Activated CD4-positive, alpha-beta T cell treated with anti-CD3 and anti-CD28 coated beads, Interleukin-10, Interleukin-2, amounts not matched to agents 100 ng/mL and 50 ng/mL, durations not matched to agents 16 hours and 8 hours (primary cell): Measurements from ENCODE around the gene SLC25A17.
A peak's percentile ranks its signal among the peaks of the same experiment; 100 is the strongest.
"Not testable (repeated sequence)": the region's sequence is repeated elsewhere in the genome, so short reads cannot be mapped to it uniquely, and the experiment has no call there.

ENCODE experiments used
- DNase-seq: peaks from one replicate; pipeline ENCODE4 v3.0.0-alpha.2; 2020

The SLC25A17 gene, protein sequence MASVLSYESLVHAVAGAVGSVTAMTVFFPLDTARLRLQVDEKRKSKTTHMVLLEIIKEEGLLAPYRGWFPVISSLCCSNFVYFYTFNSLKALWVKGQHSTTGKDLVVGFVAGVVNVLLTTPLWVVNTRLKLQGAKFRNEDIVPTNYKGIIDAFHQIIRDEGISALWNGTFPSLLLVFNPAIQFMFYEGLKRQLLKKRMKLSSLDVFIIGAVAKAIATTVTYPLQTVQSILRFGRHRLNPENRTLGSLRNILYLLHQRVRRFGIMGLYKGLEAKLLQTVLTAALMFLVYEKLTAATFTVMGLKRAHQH

DNA sequence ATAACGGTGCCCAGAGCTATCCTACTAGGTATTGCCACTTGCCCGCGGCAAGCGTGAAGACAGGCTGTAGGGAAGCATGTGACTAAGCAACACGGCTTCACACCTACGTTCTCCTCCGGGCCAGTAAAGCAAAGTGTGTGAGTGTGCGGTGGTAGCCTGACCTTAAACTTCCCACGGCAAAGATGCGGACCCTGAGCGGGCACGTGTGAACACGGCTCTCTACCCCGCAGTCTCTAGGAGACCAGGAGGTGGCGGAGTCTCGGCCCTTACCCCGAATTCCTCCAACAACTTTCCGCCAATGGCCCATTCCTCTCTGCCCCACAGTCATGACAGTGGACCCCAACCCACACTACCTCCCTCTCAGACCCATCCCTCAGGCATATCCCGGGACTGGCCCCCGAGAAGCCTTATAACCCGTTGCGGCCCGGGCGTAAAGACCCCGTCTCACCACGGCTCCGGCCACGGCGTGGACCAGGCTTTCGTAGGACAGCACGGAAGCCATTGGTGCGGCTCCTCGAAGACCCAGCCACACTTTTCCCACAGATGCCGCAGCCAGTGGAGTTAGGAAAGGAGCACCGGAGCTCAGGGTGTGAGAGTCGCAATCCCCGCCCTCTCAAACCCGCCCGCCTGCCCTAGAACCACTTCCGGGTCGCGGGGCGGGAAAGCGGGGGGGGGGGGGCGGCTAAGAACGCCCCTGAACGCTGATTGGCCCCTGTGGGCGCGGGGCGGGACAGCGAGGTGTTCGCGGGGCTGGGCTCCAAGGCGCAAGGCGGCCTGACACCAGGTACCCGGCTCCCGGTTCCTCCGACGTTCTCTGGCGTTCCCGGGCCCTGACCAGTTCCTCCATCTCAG, at the start of gene SLC25A17:
SLC25A17 (minus strand) TSS at position 600 of the 852 bp plus-strand sequence; CDS start at position 502, 98 bp downstream.
- DNase-seq: peak; percentile 92

DNA sequence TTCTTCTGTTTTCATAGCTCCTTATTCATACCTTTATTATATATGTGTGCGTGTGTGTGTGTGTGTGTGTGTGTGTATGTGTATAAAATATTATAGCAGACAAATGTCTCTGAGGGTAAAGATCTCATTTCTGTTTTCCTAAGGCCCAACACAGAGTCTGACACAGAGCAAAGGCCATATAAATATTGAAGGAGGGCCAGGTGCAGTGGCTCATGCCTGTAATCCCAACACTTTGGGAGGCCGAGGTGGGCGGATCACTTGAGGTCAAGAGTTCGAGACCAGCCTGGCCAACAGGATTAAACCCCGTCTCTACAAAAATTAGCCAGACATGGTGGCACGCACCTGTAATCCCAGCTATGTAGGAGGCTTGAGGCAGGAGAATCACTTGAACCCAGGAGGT, 49.2 kb upstream of the SLC25A17 start:
- DNase-seq: not testable (repeated sequence)

DNA sequence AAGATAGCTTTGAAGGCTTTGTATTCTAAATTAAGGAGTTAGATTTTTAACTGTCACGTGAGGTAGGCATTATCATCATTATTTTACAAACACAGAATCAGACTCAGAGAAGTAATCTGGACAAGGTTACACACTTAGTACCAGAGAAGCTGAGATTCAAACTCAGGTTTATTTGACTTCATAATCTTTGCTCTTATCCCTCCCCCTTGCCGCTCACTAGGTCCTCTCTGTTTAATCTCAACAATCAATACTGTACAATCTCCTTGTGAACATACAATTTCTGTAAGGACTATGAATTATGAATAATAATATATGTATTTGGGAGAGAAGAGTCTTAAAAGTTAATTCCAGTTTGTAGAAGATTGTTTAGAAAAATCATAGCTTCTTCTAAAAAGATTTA, 48.0 kb upstream of the SLC25A17 start:
- no peak for DNase-seq

DNA sequence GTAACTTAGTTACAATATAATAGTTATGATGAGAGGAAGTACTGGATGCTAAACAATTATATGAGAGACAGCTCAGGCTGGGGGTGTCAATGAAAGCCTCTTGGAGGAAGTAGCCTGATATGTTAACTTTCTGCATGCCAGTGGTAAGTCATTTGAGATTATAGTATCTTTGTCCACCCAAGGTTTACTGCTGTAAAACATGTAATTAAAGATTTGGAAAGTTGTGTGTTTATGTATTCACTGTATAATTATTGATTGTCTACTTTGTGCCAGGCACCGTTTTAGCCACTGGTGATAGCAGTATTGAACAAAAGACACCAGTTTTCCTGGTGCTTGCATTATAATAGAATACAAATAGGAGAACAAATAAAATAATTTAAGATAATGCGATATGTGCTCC, 43.4 kb upstream of the SLC25A17 start:
- no peak for DNase-seq

DNA sequence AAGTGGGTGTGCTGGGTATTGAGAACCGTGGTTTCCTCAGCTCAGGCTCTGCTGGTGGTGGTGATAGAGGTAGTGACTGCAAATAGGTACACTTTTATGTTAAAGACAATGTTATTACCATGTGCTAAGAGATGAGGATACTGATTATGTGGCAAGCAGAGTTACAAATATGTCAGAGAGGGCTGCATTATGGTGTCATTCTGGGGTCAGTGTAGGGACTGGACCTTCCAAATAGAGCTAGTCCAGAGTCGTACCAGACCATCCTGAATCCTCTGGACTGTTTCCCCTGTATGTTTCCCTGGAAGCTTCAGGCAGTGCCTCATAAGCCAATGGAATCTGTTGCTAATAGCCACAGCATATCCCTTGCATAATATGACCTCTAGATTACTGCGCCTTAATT, 42.9 kb upstream of the SLC25A17 start, which contains the start of gene DNAJB7:
DNAJB7 (minus strand) TSS at position 101 of the 400 bp plus-strand sequence. CDS start 119 bp downstream, outside the sequence.
- no peak for DNase-seq

DNA sequence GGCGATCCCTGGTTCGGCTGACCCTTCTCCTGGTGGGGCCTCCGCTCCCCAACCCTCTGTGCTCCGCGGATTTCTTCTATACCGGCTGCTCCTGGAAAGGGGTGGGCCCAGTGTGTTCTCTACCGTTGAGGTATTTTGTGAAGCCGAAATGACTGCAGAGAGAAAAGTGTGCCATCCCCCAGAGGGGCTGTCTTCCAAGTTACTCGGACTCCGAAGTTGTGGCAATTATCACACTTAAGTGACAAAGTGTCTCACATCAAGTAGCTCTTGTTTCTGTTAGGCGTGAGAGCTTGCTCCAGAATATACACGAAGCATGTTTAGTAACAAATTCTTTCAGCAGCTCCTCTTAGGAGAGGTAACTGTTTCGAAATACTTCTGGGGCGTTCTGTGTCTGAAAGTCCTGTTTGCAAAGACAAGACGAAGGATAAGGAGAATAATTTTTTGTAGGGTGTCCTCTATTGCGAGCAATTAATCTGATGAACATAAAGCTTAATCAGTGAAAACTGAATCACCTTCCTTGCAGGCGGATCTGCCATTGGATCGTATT, 38.2 kb upstream of the SLC25A17 start:
- no peak for DNase-seq

DNA sequence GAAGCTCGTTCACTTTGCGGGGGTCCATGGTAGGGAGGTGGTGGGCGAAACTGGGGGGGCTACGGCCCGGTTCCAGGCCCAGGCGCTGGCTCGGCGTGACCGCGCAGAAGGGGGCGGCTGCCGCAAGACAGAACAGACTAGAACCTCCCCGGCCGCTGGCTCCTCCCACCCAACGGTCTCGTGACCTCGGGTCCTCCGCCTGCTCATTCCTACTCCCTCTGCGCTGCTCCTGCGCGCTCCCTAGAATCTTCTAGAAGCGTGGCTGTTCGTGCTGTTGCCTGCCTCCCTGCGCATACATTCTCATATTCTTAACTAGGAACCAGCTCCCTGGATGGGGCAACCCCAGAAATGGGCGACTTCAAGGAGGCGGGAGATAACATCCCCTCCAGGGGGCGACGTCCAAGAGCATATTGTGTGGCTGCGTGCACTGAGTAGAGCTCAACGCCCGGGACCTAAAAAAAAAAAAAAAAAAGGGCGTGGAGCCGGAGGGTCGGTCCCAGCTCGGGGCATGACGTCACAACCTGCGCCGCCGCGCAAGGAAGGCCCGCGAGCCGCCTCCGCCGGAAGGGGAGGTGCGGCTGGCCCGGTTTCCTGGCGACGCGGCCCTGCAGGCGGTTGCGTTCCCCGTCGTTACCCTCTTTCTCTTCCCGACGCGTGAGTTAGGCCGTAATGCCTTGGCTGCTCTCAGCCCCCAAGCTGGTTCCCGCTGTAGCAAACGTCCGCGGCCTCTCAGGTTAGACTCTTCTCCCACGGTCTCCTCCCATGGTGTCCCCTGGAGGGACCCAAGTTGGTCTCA, 37.6 kb upstream of the SLC25A17 start, which contains the start of the genes ST13 and XPNPEP3:
ST13 (minus strand) TSS at position 127 of the 796 bp plus-strand sequence; CDS start at position 28, 99 bp downstream.
XPNPEP3 (plus strand) TSS at position 636 of the 796 bp plus-strand sequence; CDS start at position 670, 34 bp downstream.
- peak; percentile 97 for DNase-seq

DNA sequence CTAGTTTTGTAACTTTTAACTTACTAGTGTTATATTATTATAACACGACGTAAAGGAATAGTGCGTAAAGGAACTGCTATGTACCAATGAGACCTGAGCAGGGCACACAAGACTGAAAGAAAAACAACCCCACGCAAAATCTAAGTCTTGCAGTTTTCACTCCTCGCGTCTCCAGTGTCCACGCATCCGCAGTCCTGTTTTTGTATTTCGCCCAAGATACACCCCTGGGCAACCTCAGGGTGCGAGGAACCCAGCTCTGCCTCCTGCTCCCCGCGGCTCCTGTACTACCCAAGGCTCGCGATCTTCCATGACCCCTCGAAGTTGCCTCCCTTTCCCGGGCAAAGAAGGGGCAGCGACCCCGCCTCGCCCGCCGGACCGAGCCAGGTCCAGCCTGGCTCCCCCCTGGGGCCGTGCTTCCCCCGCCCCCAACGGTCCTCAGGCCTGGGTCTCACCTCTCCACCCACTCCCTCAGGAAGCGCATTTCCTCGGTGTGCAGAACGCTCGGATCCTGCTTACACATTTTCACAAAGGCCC, 36.9 kb upstream of the SLC25A17 start:
- DNase-seq: peak; percentile 19

DNA sequence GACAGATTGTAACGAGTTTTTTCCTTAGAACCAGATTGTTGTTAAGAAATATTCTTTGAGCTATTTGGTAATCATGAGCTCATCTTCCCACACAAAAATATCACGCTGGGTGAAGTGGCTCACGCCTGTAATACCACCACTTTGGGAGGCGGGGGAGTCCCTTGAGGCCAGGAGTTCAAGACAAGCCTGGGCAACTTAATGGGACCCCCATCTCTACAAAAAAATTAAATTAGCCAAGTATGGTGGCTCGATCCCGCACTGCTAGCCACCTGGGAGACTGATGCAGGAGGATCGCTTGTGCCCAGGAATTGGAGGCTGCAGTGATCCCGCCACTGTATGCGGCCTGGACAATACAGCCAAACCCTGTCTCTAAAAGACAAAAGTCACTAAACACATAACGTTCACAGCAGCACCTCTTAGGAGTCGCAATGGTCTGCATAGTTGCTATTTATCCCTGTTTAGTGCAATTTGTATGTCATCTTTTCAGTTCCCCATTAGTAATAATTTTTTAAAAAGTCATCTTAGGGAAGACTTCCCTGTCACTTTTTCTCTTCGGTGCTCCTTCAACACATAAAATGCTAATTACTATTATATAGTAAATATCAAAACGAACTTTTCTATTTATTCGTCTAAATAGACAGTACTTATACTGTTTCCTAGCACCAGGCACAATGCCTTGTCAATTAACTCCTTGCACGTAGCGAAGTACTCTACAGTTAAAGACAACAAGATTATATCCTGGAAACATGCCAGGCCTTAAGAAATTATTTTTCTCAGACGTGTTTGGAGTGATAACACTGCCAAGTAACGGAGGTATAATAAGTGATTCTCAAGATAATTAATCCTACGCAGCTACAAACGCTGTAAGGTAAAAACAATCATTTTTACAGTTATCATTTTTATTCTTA, 36.2 kb upstream of the SLC25A17 start:
- DNase-seq: peak; percentile 10

DNA sequence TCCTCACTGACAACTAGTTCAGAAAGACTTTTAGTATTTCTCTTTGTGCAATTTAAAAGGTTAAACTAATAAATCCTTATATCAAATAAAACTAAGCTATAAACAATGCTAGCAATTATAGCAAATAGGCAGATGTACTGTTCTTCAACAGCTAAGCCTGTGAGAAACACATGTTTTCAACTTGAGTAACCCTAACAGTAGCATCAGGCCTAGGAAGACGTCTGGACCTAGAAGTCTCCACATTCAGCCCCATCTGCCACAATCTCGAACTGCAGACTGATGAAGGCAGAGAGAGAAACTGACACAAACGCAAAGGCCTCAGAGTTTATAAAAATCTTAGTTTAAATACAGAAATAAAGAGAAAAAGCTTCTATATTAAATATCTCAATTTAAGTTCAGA, 34.8 kb upstream of the SLC25A17 start:
- no peak for DNase-seq

DNA sequence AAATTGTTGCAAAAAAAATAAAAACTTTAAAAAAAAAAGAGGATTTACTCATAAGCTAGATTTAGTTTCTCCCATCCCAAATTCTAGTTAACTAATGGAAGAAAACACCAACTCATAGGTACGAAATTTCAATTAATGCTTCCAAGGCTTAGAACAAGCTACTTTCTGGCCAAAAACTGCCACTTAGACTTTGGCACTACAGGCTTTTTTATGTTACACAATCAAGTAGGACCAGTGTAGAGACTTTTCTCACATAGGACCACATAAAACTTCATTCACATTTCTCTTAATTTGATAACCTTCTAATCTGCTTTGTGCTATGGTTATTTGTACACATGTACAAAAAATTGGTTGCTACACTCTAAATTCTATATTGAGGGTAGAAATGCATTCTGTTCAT, 34.2 kb upstream of the SLC25A17 start:
- no peak for DNase-seq

DNA sequence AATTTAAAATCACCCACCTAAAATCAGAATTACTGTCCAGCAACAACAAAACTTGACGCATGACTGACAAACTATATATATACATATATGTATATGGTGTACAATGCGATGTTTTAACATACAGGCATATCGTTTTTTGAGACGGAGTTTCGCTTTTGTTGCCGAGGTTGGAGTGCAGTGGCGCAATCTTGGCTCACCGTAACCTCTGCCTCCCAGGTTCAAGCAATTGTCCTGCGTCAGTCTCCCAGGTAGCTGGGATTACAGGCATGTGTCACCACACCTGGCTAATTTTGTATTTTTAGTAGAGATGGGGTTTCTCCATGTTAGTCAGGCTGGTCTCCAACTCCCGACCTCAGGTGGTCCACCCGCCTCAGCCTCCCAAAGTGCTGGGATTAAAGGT, 26.7 kb upstream of the SLC25A17 start:
- DNase-seq: not testable (repeated sequence)

DNA sequence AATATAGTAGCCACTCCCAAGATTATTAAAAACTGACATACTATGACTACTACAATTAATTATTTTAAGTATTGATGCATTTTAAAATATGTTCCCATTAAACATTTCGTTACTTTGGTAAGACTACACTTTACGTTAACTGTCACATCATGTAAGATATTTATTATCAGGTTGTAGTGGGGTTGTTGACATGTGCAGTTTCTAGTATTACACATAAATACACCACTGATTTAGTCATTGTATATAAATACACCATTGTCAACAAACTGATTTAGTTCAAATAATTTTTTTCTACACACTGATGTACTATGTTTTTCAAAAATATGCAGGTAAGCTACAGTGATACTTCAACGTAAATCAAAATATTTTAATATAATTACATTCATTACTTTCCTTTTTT, 25.8 kb upstream of the SLC25A17 start:
- DNase-seq: no peak

DNA sequence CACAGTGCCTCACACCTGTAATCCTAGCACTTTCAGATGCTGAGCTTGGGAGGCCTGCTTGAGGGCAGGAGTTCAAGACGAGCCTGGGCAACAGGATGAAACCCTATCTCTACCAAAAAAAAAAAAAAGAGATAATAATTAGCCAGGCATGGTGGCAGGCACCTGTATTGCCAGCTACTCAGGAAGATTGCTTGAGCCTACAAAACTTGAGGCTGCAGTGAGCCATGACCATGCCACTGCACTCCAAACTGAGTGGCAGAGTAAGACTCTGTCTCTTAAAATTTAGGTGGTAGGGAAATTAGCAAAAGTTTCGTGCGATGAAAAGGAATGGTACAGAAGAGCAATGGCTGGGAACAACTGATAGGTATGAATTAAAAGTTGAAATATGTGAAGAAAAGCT, 19.3 kb upstream of the SLC25A17 start:
- no peak for DNase-seq

DNA sequence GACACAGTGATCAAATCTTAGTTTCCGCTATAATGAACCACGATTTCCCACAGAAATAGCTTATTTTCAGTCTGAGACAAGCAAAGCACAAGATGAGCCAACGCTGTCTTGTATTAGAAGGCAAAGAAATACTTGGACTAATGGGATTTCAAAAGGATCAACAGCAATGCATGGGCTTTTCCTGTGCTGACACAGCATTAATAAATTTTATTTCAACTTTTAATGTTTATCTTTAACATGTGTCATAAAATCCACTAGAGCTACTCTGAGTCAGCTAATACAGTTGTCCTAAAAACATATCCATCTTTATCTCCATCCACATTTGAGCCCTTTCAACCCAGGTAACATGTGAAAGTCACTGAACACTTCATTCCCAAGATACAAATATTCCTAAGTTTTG, 15.5 kb upstream of the SLC25A17 start:
- DNase-seq: no peak

DNA sequence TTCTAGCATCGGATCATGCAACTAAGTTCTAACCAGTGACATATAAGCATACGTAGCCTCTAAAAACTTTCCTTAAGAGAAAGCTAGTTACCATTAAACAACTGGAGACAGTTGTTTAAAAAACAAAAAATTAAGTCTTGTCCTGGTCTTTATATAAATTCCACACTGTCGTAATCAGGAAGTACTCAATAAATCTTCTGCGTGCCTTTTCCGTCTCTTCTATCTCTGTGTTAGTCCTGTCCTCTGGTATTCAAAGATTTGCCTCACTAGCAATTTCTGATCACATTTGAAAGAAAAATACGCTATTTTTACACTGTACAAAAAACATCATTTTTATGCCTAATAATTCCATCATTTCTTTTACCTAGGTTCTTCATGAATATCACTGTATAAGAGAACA, 10.0 kb upstream of the SLC25A17 start:
- no peak for DNase-seq

DNA sequence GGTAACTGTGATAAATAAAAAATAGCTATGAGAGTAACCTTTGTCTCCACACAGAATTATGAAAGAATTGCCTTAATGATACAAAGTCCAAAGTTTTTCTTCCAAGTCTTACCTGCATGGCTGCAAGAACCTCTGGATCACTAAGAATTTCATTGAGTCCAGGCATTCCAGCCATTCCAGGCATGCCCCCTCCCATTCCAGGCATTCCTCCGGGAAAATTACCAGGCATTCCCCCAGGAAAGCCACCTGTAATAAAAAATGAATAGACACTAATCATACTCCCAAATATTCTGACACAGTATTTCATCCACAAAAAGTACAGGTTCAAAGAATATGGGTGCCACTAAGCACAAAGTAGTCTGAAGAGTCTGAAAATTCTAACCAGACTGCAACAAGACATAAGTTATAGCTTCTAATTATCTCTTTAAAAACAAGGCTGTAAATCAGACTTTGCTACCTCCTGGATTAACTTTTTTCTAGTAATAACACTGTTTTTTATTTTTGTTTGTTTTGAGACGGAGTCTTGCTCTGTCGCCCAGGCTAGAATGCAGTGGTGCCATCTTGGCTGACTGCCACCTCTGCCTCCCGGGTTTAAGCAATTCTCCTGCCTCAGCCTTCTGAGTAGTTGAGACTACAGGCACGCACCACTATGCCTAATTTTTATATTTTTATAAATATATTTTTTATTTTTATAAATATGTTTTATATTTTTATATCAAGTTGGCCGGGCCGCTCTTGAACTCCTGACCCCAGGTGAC, 8.0 kb upstream of the SLC25A17 start:
- no peak for DNase-seq

DNA sequence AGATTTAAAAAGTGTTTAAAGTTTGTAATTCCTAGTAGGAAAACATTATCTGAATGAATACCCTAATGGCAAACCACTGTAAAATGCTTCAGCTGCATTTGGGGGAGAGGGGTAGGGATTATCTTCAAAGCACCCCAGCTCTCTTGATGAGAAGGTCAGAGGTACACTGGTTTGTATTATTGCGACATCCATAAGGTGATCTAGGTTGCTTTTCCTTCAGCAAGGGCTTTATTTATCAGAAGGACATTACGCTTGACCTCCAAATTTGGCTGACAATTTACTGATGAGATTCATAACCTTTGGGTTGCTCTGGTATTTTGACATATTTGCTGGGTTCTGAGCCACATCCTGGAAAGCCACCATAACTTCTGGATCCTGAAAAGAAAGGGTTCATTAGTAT, 7.1 kb upstream of the SLC25A17 start:
- not testable (repeated sequence) for DNase-seq

DNA sequence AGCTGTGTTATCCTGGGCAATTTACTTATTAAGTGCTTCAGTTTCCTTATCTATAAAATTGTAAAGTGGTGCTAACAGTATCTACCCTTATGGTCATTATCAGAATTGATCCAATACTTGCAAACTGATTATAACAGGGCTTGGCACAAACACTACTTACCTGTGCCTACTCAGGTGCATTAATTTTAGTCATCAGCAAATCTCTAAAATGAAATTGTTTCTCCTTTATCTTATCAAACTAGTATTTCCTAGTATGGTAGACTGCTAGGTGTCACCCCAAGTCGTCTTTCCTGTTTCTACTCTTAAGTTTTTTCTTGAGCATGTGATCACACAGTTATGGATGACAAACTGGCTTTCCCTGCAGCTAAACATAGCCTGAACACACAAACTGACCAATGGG, 4.3 kb upstream of the SLC25A17 start:
- no peak for DNase-seq

DNA sequence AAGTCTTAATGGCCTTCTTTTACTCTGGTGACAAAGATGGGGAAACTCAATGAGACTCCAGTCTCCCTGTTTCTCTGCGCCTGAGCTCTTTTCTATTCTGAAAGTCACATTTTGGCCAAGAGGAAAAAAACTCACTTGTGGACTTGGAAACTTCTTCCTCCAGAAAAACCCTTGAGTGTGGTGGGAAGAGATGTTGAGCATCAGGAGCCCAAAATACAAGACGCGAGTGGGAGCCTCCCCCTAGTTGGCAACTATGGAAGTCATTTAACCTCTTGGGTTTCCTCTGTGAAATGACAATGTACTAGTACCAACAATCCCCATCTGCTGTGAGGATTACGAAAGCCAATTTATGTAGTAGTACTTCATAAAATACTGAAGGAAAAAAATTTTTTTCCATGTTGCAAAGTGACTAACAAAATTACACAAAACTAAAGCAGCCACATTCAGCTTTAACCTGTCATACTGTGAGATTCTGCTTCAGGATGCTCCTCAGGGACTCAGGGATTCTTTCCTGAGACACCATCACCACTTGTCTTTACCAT, 524 bp upstream of the SLC25A17 start:
- DNase-seq: peak; percentile 27
